ENCODE results near the gene STON2. TPM values are rescaled to one million over a fixed set of nuclear protein-coding genes. Genes with fewer than 3 reads are reported as not detected.

STON2 gene
- polyA plus RNA-seq, result 3.4 and 3.5 TPM in 2 replicates

GRCh38 chr14:81400202-81400678 lies at the start of gene STON2:
Gene STON2 (minus strand): TSS chr14:81400324. CDS start chr14:81398382, 1,942 bp downstream.

GRCh38 chr14:81220830-81221578 lies 179.1 kb downstream of the STON2 start, which contains the start of gene GTF2A1:
Gene GTF2A1 (minus strand): TSS chr14:81220959. CDS start chr14:81220518, 441 bp downstream.

Other genes with a start within 250 kb of the STON2 start
- gene GTF2A1, start 179.4 kb downstream of the STON2 start, polyA plus RNA-seq, result 44.0 and 47.3 TPM in 2 replicates
- gene SEL1L, start 133.5 kb upstream of the STON2 start, polyA plus RNA-seq, result 501 and 642 TPM in 2 replicates